ENCODE data around the gene MSRB1.
"Not testable (repeated sequence)": the region's sequence is repeated elsewhere in the genome, so short reads cannot be mapped to it uniquely, and the experiment has no call there.

The MSRB1 gene

GRCh38 chr16:1960665-1961630 lies 17.9 kb upstream of the MSRB1 start:
- peak; percentile 46 for DNase-seq

- peak; percentile 90 for DNase-seq
These were observed 16.5 kb upstream of the MSRB1 start, which contains the start of gene NDUFB10 for GRCh38 chr16:1959269-1960039. Gene NDUFB10, plus strand, starts transcription at chr16:1959538. Its CDS starts 87 bp downstream, at chr16:1959625.

DNA sequence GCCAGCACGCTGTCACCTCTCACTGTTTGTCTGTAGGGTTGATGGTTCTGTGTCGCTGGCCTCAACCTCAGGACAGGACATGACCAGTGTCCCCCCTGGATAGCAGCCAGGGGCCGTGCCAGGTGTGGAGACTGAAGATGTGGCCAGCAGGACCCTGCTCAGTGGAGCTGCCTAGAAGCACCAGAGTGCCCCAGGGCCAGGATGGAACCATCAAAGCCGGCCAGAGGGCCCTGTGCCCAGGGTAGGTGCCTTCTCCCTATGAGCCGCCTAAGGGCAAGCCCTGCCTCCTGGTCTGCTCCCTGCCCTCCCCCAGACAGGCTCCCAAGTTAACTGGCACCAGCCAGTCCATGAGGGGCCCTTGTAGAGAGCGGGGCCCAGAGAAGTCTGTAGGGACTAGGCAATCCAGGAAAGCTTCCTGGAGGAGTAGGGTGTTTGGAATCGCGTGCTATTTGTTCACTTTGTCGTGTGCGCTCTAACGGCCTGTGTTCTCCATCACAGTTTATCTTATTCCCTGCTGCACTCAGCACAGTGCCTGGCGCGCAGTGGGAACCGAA lies 15.8 kb upstream of the MSRB1 start:
- no peak for DNase-seq

GRCh38 chr16:1958143-1958491 lies 15.1 kb upstream of the MSRB1 start:
- not testable (repeated sequence) for DNase-seq

DNA sequence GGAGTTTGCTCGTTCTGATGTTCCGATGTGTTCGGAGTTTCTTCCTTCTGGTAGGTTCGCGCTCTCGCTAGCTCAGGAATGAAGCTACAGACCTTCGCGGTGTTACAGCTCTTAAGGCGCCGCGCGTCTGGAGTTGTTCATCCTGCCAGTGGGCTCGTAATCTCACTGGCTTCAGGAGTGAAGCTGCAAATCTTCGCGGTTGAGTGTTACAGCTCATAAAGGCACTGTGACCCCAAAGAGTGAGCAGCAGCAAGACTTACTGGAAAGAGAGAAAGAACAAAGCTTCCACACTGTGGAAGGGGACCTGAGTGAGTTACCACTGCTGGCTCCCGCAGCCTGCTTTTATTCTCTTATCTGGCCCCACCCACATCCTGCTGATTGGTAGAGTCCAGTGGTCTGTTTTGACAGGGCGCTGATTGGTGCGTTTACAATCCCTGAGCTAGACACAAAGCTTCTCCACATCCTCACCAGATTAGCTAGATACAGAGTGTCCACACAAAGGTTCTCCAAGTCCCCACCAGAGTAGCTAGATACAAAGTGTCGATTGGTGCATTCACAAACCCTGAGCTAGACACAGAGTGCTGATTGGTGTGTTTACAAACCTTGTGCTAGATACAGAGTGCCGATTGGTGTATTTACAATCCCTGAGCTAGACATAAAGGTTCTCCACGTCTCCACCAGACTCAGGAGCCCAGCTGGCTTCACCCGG lies 14.6 kb upstream of the MSRB1 start:
- DNase-seq = not testable (repeated sequence)

DNA sequence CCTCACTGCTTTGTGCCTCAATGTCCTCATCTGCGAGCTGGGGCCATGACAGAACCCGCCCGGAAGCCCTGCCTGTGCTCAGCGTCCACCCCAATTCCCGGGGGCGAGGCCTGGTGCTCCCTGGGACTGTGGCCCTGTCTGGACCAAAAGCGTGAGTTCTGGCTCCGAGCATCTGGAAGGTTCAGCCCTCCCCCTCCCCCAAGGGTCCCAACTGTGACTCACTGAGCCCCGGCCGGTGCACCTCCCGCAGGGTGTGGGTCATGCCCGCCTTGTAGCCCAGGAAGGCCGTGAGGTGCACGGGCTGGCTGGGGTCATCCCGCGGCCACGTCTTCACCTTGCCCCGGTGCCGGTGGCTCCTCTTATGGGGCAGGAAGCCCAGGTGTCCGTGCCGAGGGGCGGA lies 10.7 kb upstream of the MSRB1 start:
- DNase-seq = no peak

DNA sequence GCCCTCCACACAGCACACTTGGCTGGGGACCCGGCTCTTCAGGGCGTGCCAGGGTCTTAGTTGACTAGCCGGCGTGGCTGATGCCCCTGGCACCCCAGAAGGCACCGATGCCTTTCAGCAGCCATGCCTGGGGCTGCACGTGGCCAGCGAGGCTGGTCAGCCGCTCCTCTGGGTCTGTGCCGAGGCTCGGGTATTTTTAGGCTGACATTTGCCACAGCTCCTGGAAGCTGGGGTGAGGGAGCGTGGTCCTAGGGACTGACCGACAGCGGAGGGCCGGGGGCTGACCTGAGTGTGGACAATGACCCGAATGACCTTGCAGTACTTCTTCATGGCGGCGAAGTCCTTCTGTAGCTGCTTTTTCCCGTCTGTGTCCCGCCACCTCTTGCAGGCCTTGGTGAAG lies 7.6 kb upstream of the MSRB1 start:
- no peak for DNase-seq

GRCh38 chr16:1950047-1950446 lies 7.0 kb upstream of the MSRB1 start:
- no peak for DNase-seq

- DNase-seq = no peak
These were observed 6.5 kb upstream of the MSRB1 start for GRCh38 chr16:1949507-1949906.

DNA sequence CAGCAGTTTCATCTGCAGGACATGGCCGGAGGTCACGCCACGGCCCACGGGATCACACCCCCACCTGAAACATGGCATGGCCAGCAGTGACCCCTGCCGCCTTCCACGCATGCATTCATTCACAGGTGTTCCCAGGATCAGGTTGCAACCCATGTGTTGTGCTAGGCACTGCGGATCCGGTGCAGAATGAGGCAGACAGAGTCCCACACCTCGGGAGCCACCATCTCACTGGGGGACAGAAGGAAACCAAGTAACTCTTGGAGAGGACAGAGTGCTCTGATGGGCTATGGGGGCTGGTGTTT lies 4.3 kb upstream of the MSRB1 start:
- no peak for DNase-seq

DNA sequence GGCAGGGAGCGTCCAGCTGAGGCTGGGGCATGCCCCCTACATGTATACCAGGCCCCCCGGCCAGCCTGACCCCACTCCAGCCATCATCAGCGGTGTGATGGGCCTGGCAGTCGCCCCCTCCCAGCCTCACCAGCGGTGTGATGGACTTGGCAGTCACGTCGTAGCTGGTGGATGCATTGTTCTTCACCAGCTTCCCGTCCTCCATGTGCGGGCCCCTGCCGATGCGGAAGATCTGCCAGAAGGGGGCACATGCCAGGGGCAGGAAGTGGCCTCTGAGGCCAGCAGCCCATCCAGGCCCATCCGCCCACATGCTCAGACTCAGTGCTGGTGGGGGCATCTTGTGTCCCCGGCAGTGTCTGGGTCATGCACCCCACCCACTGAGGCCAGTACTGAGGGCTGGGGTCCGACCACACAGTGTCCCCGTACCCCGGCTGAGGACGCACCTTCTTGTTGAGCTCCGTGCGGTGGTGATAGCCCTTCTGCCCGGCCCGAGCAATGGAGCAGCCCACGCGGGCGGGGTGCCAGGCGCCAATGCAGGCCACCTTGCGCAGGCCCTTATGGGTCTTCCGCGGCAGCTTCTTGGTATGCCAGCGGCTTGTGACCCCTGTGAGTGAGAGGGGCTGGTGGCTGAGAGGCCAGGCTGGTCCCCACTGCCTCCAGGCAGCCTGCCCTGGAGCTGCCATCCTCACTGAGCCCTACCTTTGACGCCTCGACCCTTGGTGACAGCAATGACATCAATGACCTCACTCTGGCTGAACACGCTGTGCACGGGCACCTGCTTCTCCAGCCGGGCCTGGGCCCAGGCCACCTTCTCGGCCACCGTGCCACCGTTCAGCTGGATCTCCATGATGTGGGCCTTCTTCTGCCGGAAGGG lies 3.7 kb upstream of the MSRB1 start:
- no peak for DNase-seq

DNA sequence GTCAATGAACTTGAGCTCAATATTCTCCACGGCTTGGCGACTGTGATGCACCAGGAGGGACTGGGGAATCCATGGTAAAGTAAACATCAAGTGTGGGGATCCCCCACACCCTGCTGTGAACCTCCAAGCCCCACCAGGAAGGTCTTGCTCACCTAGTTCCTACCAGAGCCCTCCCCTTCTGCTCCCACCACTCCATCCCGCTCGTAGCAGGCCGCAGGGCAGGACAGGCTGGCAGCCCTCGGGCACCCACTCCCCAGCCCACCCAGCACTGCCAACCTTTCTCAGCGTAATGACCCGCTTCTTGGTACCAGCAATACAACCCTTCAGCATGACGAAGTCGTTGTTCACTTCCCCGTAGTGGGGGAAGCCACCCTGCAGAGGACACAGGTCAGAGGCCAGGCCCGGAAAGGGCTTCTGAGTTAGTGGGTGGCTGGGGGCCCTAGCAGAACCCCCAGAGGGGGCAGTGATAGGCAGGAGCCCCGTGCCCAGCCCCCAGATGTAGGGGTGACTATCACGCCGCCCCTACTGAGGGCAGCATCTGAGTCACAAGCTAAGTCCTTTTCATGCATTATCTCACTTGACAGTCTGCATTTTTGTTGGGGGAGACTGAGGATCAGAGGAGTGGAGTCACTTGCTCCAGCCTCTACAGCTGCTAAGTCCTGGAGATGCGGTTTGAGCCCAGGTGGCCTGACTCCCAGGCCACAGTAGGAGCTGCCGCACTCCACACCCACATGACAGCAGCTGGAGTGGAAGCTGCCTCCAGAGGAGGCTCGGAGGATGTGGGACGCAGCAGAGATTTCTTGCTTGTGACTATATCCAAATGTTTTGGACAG lies 2.8 kb upstream of the MSRB1 start:
- no peak for DNase-seq

DNA sequence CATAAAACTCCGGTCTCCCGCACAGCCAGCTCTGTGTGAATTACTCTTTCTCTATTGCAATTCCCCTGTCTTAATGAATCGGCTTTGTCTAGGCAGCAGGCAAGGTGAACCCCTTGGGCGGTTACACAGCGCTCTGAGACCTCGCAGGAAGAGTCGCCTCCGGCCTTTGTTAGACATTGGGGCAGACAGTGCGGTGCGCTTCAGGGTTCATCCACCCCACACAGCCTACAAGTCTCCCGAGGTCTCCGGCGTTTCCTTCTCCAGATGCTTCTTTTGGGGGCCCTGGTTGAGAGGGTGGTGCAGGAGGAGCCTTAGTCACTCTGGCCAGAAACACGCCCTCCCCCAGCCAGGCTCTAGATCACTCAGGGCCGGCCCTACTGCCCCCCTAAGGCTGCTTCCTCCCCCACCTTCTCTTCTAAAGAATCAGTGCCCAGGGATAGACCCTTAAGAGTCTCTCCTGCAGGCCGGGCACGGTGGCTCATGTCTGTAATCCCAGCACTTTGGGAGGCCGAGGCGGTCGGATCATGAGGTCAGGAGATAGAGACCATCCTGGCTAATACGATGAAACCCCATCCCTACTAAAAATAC lies 1.7 kb upstream of the MSRB1 start:
- DNase-seq = no peak

GRCh38 chr16:1942047-1942809 lies 771 bp downstream of the MSRB1 start:
- no peak for DNase-seq

DNA sequence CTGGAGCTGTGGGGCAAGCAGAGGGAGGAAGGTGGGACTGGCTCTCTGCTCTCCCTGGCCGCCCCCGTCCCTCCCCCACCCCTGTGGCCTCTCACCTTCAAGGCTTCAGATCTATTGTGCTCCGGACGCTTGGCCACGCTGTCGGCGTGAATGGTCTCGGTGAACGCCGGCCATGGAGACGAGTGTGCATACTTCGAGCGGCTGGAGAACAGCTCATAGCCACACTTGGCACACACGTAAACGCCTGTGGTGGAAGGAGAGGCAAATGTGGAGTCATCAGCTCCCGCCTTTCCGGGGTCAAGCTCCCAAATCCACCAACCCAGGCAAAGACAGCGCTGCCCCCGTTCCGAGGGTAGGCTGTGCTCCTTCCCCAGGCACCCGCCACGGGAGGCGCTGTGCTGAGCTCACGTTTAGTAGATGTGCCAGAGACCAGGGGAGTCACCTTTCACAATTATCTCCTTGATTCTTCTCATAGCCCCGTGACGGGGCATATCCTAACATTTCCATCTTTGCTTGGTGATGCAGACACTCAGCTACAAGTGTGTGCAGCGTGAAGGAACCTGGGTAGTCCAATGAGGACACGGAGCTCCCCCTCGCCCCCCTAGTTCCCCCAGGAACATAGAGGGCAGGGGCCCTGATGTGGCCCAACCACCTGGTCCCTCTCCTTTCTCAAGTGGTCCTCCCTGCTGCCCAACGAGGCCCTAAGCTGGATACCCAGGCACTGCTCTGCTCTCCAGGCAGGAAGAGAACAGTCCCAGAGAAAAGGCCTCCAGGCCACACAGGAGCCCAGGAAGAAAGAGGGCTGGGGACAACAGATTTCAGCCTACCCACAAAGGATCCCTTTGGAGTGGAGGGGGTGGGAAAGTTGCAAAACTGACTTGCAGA lies 1.6 kb downstream of the MSRB1 start:
- DNase-seq = no peak

GRCh38 chr16:1940273-1941161 lies 2.5 kb downstream of the MSRB1 start:
- DNase-seq = no peak

GRCh38 chr16:1939833-1940232 lies 3.2 kb downstream of the MSRB1 start:
- DNase-seq = not testable (repeated sequence)

GRCh38 chr16:1938910-1939309 lies 4.1 kb downstream of the MSRB1 start:
- DNase-seq = no peak

Data from HCEC 1CT (cell line).